Sigmoid colon (tissue), 7 donors: ENCODE data around the gene DHX35. TPM values are rescaled to one million over a fixed set of nuclear protein-coding genes. Genes with fewer than 3 reads are reported as not detected.
A peak's percentile ranks its signal among the peaks of the same experiment; 100 is the strongest.

Source experiments
- DNase-seq: peaks from one replicate; pipeline ENCODE4 v3.0.0-alpha.2; 2019
- H3K27ac ChIP-seq, 4 donors: fragments of 200-600 bp; sonication (generic); one replicate each; pipeline ENCODE4 v1.5.1; 2016 to 2019; ENCODE audit warnings: mild to moderate bottlenecking in 1 of 4
- H3K27me3 ChIP-seq, 3 donors: fragments of 200-600 bp; sonication (generic); one replicate each; pipeline ENCODE4 v1.5.1; 2019; ENCODE audit warnings: mild to moderate bottlenecking in 1 of 3
- H3K36me3 ChIP-seq, 4 donors: fragments of 200-600 bp; sonication (generic); one replicate each; pipeline ENCODE4 v1.5.1; 2016 to 2019
- H3K4me1 ChIP-seq, 4 donors: fragments of 200-600 bp; sonication (generic); one replicate each; pipeline ENCODE4 v1.5.1; 2017 to 2019
- H3K4me3 ChIP-seq, 4 donors: fragments of 200-600 bp; sonication (generic); one replicate each; pipeline ENCODE4 v1.5.1; 2017 to 2019; ENCODE audit warnings: mild to moderate bottlenecking in 2 of 4, moderate library complexity in 1 of 4
- H3K9me3 ChIP-seq, 4 donors: fragments of 200-600 bp in 3 of 4; sonication (generic) in 3 of 4; one replicate each; pipeline versions ENCODE4 v1.5.1 to v1.6.1; 2013 to 2019
- CTCF ChIP-seq, 4 experiments: fragments of 450-650 bp in 3 of 4; fragments of 200-600 bp in 1 of 4; IDR thresholded peaks; one replicate each; pipeline ENCODE4 v1.5.1; 2016 to 2019; ENCODE audit warnings: antibody characterized with exemption in 4 of 4, mild to moderate bottlenecking in 3 of 4, moderate library complexity in 2 of 4
- EP300 ChIP-seq, 4 donors: sonication (generic); formaldehyde crosslinking; IDR thresholded peaks; one replicate each; pipeline ENCODE4 v1.6.1; 2017; ENCODE audit warnings: antibody characterized with exemption in 4 of 4
- POLR2A ChIP-seq, 2 donors: fragments of 450-650 bp; IDR thresholded peaks; one replicate each; pipeline ENCODE4 v1.6.1; 2016; ENCODE audit warnings: antibody characterized with exemption in 2 of 2, mild to moderate bottlenecking in 2 of 2, moderate library complexity in 2 of 2
- POLR2AphosphoS5 ChIP-seq, 4 donors: sonication (generic); formaldehyde crosslinking; IDR thresholded peaks; one replicate each; pipeline ENCODE4 v1.6.1; 2017; ENCODE audit warnings: antibody characterized with exemption in 4 of 4
- WGBS, 2 donors: extraction: QIAGEN DNeasy Blood & Tissue Kit; methylation state at CpG; one replicate each; pipeline ENCODE4 v1.1.7; 2013; 5-methylcytosine and 5-hydroxymethylcytosine counted together
- intact Hi-C: fragments of 100-400 bp; cut with DNase I; formaldehyde crosslinking; loops from one replicate; pipeline ENCODE4 v1.15.1; 2023
- polyA plus RNA-seq, 3 donors: library from polyadenylated mRNA; stranded (reverse); fragments of 200-250 nt; gene quantifications; one replicate each; pipeline ENCODE4 v1.2.3, GENCODE V29; 2013
- total RNA-seq, 4 donors: library from RNA; depleted of rRNA; stranded (reverse); fragments of >200 nt; gene quantifications; one replicate each; pipeline ENCODE4 v1.1.0, GENCODE V29; 2016
- donor health status: healthy with polysubstance abuse.
- donor health status: Bipolar disorder and iron deficiency.
- donor health status: healthy.

Gene DHX35
- total and polyA plus RNA-seq, 7 donors = 8.8 to 33.2 (median 16.1) TPM

GRCh38 chr20:38919683-38920082 is 42.5 kb upstream of the DHX35 start:
- Histone ChIP-seq H3K4me1 (no peaks in the 10 kb centered on the region), H3K27ac (no peak overlapping the region), H3K4me3 (no peak overlapping the region), H3K36me3 (no peaks in the 10 kb centered on the region), H3K27me3 (no peaks in the 10 kb centered on the region), H3K9me3 (no peaks in the 10 kb centered on the region)
- intact Hi-C loops = loop anchor here (10.0 kb wide), 1 partner anchor 165 kb away; no protein-coding TSS in a partner anchor
- WGBS, 2 donors = 86 to 87% methylated on average over 7 of the region's 7 CpGs
- no peak for DNase-seq
- TF ChIP-seq POLR2AphosphoS5 (IDR thresholded peaks at IDR 0.05) = no peak

GRCh38 chr20:38920411-38920810 is 41.7 kb upstream of the DHX35 start:
- Histone ChIP-seq H3K9me3 (no peaks in the 10 kb centered on the region), H3K27me3 (no peaks in the 10 kb centered on the region), H3K4me3 (no peak overlapping the region), H3K4me1 (no peaks in the 10 kb centered on the region), H3K27ac (no peak overlapping the region), H3K36me3 (no peaks in the 10 kb centered on the region)
- intact Hi-C loops = loop anchor here (10.0 kb wide), 1 partner anchor 164 kb away; no protein-coding TSS in a partner anchor
- DNase-seq = no peak
- TF ChIP-seq POLR2A (IDR thresholded peaks at IDR 0.05) = no peak
- no peak for TF ChIP-seq POLR2AphosphoS5 (IDR thresholded peaks at IDR 0.05)
- TF ChIP-seq CTCF (IDR thresholded peaks at IDR 0.05) = no peak
- no peak for TF ChIP-seq EP300 (IDR thresholded peaks at IDR 0.05)
- 71 to 89% methylated on average over 3 of the region's 3 CpGs for WGBS, 2 donors

DNA sequence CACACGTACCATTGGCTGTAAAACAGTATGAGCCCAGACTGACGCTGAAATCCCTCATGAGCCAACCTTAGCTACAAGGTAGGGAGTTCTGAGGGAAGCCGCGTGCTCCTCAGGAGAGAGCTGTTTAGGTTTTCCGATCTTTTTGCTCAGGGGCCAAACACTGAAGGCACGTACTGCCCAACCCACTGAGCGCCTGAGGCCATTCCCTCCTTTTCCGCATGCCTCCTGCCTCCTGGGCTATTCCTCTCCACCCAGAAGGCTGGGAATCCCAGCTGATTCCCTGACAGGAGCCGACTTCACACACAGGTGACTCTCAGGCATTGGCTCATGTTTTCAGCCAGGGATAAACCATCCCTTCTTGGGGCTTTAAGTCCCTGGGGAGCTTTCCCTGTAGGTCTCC is 41.3 kb upstream of the DHX35 start:
- TF ChIP-seq POLR2AphosphoS5 (IDR thresholded peaks at IDR 0.05) (no peak), CTCF (IDR thresholded peaks at IDR 0.05) (no peak), EP300 (IDR thresholded peaks at IDR 0.05) (no peak), POLR2A (IDR thresholded peaks at IDR 0.05) (no peak)
- Histone ChIP-seq H3K9me3 (no peaks in the 10 kb centered on the region), H3K4me1 (no peaks in the 10 kb centered on the region), H3K27ac (no peak overlapping the region), H3K4me3 (no peak overlapping the region), H3K27me3 (no peaks in the 10 kb centered on the region), H3K36me3 (no peaks in the 10 kb centered on the region)
- DNase-seq = no peak
- intact Hi-C loops = loop anchor here (10.0 kb wide), 1 partner anchor 164 kb away; no protein-coding TSS in a partner anchor
- WGBS, 2 donors = 83 to 90% methylated on average over 9 of the region's 9 CpGs

- Histone ChIP-seq H3K9me3 (no peaks in the 10 kb centered on the region), H3K36me3 (no peaks in the 10 kb centered on the region), H3K4me1 (peaks cover 0 to 22% (median 10%) of the 10 kb centered on the region in 4 donors), H3K27me3 (no peaks in the 10 kb centered on the region), H3K4me3 (no peak overlapping the region), H3K27ac (no peak overlapping the region)
- WGBS, 2 donors = 98 to 99% methylated on average over 2 of the region's 2 CpGs
- intact Hi-C loops = loop anchor here (10.0 kb wide), 1 partner anchor 160 kb away; no protein-coding TSS in a partner anchor
- TF ChIP-seq POLR2AphosphoS5 (IDR thresholded peaks at IDR 0.05) (no peak), EP300 (IDR thresholded peaks at IDR 0.05) (no peak), POLR2A (IDR thresholded peaks at IDR 0.05) (no peak), CTCF (IDR thresholded peaks at IDR 0.05) (no peak)
- DNase-seq = no peak
Observed at GRCh38 chr20:38924718-38925117, 37.4 kb upstream of the DHX35 start.

DNA sequence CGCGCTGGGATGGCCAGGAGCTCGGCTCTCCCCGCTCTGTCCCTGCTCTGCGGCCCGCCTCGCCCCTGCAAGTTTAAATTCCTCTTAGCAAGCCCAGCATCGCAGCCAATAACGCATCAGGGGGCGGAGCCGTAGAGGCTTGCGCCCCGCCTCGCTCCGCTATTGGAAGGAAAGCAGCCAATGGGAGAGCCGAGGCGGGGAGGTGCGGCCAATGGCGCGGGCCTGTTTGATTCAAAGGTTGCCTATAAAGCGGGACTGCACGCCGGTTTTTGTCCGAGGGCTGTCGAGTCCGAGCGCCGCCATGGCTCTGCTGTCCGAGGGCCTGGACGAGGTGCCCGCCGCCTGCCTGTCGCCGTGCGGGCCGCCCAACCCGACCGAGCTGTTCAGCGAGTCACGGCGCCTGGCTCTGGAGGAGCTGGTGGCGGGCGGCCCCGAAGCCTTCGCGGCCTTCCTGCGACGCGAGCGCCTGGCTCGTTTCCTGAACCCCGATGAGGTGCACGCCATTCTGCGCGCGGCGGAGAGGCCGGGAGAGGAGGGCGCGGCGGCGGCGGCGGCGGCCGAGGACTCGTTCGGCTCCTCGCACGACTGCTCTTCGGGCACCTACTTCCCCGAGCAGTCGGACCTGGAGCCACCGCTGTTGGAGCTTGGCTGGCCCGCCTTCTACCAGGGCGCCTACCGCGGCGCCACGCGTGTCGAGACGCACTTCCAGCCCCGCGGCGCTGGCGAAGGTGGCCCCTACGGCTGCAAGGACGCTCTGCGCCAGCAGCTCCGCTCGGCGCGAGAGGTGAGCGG is 35.8 kb upstream of the DHX35 start, which contains the start of gene FAM83D:
Gene FAM83D (plus strand): TSS at position 276 of the 792 bp plus-strand sequence. CDS start 26 bp downstream, at position 302.
- intact Hi-C loops = loop anchor here (1.0 to 10.0 kb wide), 4 partner anchors 36 to 158 kb away; partner anchors contain the start of gene DHX35
- H3K4me1 ChIP-seq = peaks cover 0 to 38% (median 13%) of the 10 kb centered on the region in 4 donors
- TF ChIP-seq CTCF (IDR thresholded peaks at IDR 0.05) (no peak), POLR2A (IDR thresholded peaks at IDR 0.05) (peak; percentile 85 to 95), POLR2AphosphoS5 (IDR thresholded peaks at IDR 0.05) (peak; percentile 88 to 96 (median 92)), EP300 (IDR thresholded peaks at IDR 0.05) (no peak)
- H3K27ac ChIP-seq = peak within 1 kb of the TSS; percentile 75 to 87 (median 84)
- no peaks in the 10 kb centered on the region for H3K9me3 ChIP-seq
- no peaks in the 10 kb centered on the region for H3K36me3 ChIP-seq
- no peaks in the 10 kb centered on the region for H3K27me3 ChIP-seq
- DNase-seq = peak; percentile 98
- 0 to 1% methylated on average over 95 of the region's 95 CpGs for WGBS, 2 donors
- H3K4me3 ChIP-seq = peak within 1 kb of the TSS; percentile 48 to 79 (median 60)
